ENCODE results near the gene PHF1.

DNA sequence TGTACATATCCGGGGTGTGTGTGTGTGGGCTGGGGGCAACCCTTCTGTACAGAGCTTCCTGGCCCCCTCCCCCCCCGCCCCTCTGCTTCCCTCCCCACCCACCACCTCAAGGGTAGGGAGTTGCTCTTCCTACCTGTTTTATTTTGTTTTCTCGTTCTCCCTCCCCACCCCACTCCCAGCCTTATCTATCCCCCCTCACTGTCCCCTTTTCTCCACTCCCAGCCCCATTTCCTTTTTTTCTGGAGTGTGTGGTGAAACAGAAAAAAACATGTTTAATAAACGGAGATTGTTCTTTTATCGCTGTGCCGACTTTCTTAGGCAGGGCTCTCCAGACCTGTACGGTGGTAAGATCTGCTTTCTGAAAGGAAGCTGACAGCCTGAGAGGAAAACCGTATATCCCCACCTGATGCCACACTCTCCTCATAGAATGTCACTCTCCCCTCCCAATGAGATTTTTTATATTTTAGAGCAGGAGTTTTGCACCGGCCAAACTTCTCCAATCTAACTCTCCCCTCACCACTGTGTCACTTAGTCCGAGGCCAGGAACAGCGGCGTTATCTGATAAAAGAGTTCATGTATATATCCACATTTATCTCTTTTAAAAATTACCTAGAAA, 42.7 kb downstream of the PHF1 start:
- TF ChIP-seq CTCF (IDR thresholded peaks at IDR 0.05; ENCODE audit: low read depth, low read length, poor library complexity, severe bottlenecking): no peak
- no peak for TF ChIP-seq EZH2phosphoT487 (IDR thresholded peaks at IDR 0.05; ENCODE audit: borderline replicate concordance, low read length)
